ENCODE measurements around the gene GPRIN2. TPM values are rescaled to one million over a fixed set of nuclear protein-coding genes. Genes with fewer than 3 reads are reported as not detected.

GPRIN2 gene
- total RNA-seq, 1 donor from 2014 or later = 6.3 TPM

GRCh38 chr10:46542567-46543465 lies 13.6 kb downstream of the GPRIN2 start:
- DNase-seq (ENCODE audit: low spot score in 2 of 2) = peak; percentile 8 to 64
- H3K4me3 ChIP-seq = no peak overlapping the region
- peaks cover 6 to 17% of the 10 kb centered on the region in 2 donors for H3K4me1 ChIP-seq
- no peaks in the 10 kb centered on the region for H3K36me3 ChIP-seq
- H3K27me3 ChIP-seq = no peaks in the 10 kb centered on the region
- no peaks in the 10 kb centered on the region for H3K9me3 ChIP-seq
- H3K27ac ChIP-seq = no peak overlapping the region
- TF ChIP-seq, protein P1, sequence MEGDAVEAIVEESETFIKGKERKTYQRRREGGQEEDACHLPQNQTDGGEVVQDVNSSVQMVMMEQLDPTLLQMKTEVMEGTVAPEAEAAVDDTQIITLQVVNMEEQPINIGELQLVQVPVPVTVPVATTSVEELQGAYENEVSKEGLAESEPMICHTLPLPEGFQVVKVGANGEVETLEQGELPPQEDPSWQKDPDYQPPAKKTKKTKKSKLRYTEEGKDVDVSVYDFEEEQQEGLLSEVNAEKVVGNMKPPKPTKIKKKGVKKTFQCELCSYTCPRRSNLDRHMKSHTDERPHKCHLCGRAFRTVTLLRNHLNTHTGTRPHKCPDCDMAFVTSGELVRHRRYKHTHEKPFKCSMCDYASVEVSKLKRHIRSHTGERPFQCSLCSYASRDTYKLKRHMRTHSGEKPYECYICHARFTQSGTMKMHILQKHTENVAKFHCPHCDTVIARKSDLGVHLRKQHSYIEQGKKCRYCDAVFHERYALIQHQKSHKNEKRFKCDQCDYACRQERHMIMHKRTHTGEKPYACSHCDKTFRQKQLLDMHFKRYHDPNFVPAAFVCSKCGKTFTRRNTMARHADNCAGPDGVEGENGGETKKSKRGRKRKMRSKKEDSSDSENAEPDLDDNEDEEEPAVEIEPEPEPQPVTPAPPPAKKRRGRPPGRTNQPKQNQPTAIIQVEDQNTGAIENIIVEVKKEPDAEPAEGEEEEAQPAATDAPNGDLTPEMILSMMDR (IDR thresholded peaks at IDR 0.05) = no peak
- intact Hi-C loops (cut with DNase I) = no loop called here

- no peak overlapping the region for H3K4me3 ChIP-seq
- intact Hi-C loops (cut with DNase I) = no loop called here
- TF ChIP-seq, protein P1 (IDR thresholded peaks at IDR 0.05) = no peak
- H3K27me3 ChIP-seq = no peaks in the 10 kb centered on the region
- H3K36me3 ChIP-seq = no peaks in the 10 kb centered on the region
- no peaks in the 10 kb centered on the region for H3K9me3 ChIP-seq
- peaks cover 6 to 17% of the 10 kb centered on the region in 2 donors for H3K4me1 ChIP-seq
- H3K27ac ChIP-seq = no peak overlapping the region
- DNase-seq (ENCODE audit: low spot score in 2 of 2) = peak; percentile 7 to 58
Observed at GRCh38 chr10:46541735-46542566, 14.5 kb downstream of the GPRIN2 start.

- Histone ChIP-seq H3K4me1 (peaks cover 6 to 17% of the 10 kb centered on the region in 2 donors), H3K9me3 (no peaks in the 10 kb centered on the region), H3K27me3 (no peaks in the 10 kb centered on the region), H3K4me3 (peak overlapping the region; percentile 32 to 59), H3K27ac (no peak overlapping the region), H3K36me3 (no peaks in the 10 kb centered on the region)
- intact Hi-C loops (cut with DNase I) = no loop called here
- TF ChIP-seq, protein P1 (IDR thresholded peaks at IDR 0.05) = peak in 2 of 3 experiments; percentile 23 to 41
- DNase-seq (ENCODE audit: low spot score in 2 of 2) = peak; percentile 8 to 69
Observed at GRCh38 chr10:46541017-46541661, 15.3 kb downstream of the GPRIN2 start.

DNA sequence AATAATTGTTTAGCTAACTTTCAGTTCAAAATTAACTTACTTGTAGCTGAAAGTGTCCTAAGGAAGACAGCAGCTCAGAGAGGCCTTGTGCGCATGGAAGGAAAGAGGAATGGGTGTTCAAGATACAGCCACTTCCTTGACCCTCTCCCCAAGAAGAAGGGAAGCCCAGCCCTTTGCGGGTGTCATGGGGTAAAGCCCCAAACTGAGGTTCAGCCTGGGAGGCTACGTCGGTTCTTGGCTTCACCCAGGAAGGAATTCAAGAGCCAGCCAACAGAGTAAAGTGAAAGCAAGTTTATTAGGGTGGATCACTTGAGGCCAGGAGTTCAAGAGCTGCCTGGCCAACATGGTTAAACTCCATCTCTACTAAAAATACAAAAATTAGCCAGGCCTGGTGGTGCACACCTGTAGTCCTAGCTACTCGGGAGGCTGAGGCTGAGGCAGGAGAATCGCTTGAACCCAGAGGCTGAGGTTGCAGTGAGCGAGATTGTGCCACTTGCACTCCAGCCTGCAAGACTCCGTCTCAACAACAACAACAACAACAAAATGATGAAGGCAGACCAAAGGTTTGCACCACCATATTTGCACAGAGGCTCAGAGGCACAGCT lies 15.9 kb downstream of the GPRIN2 start:
- intact Hi-C loops (cut with DNase I) = loop anchor here (1.0 kb wide), 1 partner anchor 16 kb away; no protein-coding TSS in a partner anchor
- Histone ChIP-seq H3K4me1 (peaks cover 6 to 17% of the 10 kb centered on the region in 2 donors), H3K27ac (peak overlapping the region; percentile 67 to 68), H3K27me3 (no peaks in the 10 kb centered on the region), H3K36me3 (no peaks in the 10 kb centered on the region), H3K4me3 (peak overlapping the region; percentile 32 to 59), H3K9me3 (no peaks in the 10 kb centered on the region)
- TF ChIP-seq, protein P1 (IDR thresholded peaks at IDR 0.05) = no peak
- peak in 1 of 2 donors; percentile 59 for DNase-seq (ENCODE audit: low spot score in 2 of 2)

Data from ascending aorta (tissue), 2 donors.